ENCODE data around the gene COG5.
A peak's percentile ranks its signal among the peaks of the same experiment; 100 is the strongest.

COG5 gene

DNA sequence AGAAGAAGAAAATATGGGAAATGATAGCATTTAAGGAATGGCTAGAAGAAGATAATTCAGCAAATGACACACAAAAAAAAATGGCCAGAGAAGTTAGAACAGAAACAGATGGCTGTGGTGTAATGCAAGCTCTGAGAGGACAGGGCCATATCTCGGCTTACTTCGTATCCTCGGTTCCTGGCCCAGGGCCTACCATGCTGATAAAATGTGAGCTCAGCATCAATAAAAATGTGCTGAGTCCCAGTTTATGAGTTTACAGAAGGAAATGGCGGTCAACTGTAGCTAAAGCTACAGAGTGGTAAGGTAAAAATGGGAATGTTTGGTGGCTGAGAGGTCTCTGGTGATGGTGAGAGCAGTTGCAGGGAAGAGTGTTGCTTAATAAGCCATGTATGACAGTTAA is 354.2 kb downstream of the COG5 start:
- H3K4me2 ChIP-seq = no peak overlapping the region
- no peak overlapping the region for H3K27ac ChIP-seq
- H3K4me3 ChIP-seq (IDR thresholded peaks at IDR 0.05; ENCODE audit: insufficient read depth, low read depth, low read length) = no peak overlapping the region
- H3K79me2 ChIP-seq (ENCODE audit: insufficient read depth, low read depth) = no peaks in the 10 kb centered on the region
- H3K27me3 ChIP-seq (ENCODE audit: insufficient read depth, low read depth) = no peaks in the 10 kb centered on the region
- TF ChIP-seq, protein P1, sequence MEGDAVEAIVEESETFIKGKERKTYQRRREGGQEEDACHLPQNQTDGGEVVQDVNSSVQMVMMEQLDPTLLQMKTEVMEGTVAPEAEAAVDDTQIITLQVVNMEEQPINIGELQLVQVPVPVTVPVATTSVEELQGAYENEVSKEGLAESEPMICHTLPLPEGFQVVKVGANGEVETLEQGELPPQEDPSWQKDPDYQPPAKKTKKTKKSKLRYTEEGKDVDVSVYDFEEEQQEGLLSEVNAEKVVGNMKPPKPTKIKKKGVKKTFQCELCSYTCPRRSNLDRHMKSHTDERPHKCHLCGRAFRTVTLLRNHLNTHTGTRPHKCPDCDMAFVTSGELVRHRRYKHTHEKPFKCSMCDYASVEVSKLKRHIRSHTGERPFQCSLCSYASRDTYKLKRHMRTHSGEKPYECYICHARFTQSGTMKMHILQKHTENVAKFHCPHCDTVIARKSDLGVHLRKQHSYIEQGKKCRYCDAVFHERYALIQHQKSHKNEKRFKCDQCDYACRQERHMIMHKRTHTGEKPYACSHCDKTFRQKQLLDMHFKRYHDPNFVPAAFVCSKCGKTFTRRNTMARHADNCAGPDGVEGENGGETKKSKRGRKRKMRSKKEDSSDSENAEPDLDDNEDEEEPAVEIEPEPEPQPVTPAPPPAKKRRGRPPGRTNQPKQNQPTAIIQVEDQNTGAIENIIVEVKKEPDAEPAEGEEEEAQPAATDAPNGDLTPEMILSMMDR (conservative IDR thresholded peaks at IDR 0.05; ENCODE audit: low read depth, low read length) = no peak
- H3K4me1 ChIP-seq (ENCODE audit: low read depth, poor library complexity, severe bottlenecking) = peaks cover 20% of the 10 kb centered on the region
- no peaks in the 10 kb centered on the region for H4K20me1 ChIP-seq (ENCODE audit: insufficient read depth)
- H3K36me3 ChIP-seq (ENCODE audit: insufficient read depth) = no peaks in the 10 kb centered on the region; the same call in 1 of the 2 replicates
- no peak overlapping the region for H2AFZ ChIP-seq (ENCODE audit: low read depth)
- no peak overlapping the region for H3K9ac ChIP-seq

DNA sequence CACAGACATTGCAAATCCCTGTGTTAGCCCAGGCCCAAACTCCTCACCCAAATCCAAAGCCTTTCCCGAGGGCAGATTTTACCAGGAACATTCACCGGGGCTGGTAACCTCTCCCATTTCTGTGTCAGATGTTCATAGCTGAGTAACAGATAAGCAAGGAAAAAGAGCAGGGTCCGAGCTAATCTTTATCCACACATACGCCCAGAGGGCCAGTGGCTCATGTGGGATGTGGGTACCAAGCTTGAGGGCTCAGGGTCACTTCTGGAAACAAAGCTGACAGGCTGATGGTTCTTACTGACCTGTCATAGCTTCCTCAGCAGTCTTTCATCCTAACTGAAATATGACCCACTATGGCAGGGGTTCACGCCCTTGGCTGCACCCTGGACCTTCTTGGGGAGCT is 355.2 kb downstream of the COG5 start:
- no peaks in the 10 kb centered on the region; the same call in 1 of the 2 replicates for H3K36me3 ChIP-seq (ENCODE audit: insufficient read depth)
- 0 out of 2 replicates have a peak overlapping the region, but pooled peaks have one; percentile 5 for H3K9ac ChIP-seq
- H3K4me3 ChIP-seq (IDR thresholded peaks at IDR 0.05; ENCODE audit: insufficient read depth, low read depth, low read length) = no peak overlapping the region
- TF ChIP-seq, protein P1 (conservative IDR thresholded peaks at IDR 0.05; ENCODE audit: low read depth, low read length) = no peak
- H4K20me1 ChIP-seq (ENCODE audit: insufficient read depth) = no peaks in the 10 kb centered on the region
- H3K27ac ChIP-seq = no peak overlapping the region
- peaks cover 20% of the 10 kb centered on the region for H3K4me1 ChIP-seq (ENCODE audit: low read depth, poor library complexity, severe bottlenecking)
- H3K4me2 ChIP-seq = peak overlapping the region; percentile 13; the same call in 1 of the 2 replicates
- no peaks in the 10 kb centered on the region for H3K79me2 ChIP-seq (ENCODE audit: insufficient read depth, low read depth)
- H2AFZ ChIP-seq (ENCODE audit: low read depth) = no peak overlapping the region
- H3K27me3 ChIP-seq (ENCODE audit: insufficient read depth, low read depth) = no peaks in the 10 kb centered on the region

DNA sequence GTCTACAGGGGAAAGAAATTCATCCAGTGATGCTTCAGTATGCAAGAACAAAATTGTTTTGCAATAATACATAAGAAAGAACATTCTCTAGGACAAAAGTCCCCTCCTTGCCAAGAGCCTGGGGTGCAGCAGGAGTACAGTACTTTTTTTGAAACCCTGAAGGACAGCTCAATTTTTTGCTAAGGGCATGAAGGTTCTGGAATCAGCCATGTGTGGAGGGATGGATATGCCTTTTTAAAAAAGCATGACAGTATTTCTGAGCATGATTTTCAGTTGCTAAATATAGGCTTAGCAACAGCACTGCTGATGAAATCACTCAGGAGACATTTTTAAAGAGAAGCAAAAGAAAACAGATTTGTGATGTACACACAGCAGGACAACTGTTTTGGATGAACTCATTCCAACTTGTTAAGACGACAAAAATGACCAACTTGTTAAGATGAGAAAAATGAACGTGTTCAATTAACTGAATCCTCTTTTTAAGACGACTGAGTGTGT is 355.6 kb downstream of the COG5 start:
- Histone ChIP-seq H3K4me2 (peak overlapping the region; percentile 13; the same call in 1 of the 2 replicates), H3K4me3 (IDR thresholded peaks at IDR 0.05; ENCODE audit: insufficient read depth, low read depth, low read length) (no peak overlapping the region), H3K27ac (no peak overlapping the region), H3K79me2 (ENCODE audit: insufficient read depth, low read depth) (no peaks in the 10 kb centered on the region), H4K20me1 (ENCODE audit: insufficient read depth) (no peaks in the 10 kb centered on the region), H3K4me1 (ENCODE audit: low read depth, poor library complexity, severe bottlenecking) (peaks cover 20% of the 10 kb centered on the region), H3K36me3 (ENCODE audit: insufficient read depth) (no peaks in the 10 kb centered on the region; the same call in 1 of the 2 replicates), H3K27me3 (ENCODE audit: insufficient read depth, low read depth) (no peaks in the 10 kb centered on the region), H3K9ac (no peak overlapping the region), H2AFZ (ENCODE audit: low read depth) (no peak overlapping the region)
- TF ChIP-seq, protein P1 (conservative IDR thresholded peaks at IDR 0.05; ENCODE audit: low read depth, low read length) = no peak

DNA sequence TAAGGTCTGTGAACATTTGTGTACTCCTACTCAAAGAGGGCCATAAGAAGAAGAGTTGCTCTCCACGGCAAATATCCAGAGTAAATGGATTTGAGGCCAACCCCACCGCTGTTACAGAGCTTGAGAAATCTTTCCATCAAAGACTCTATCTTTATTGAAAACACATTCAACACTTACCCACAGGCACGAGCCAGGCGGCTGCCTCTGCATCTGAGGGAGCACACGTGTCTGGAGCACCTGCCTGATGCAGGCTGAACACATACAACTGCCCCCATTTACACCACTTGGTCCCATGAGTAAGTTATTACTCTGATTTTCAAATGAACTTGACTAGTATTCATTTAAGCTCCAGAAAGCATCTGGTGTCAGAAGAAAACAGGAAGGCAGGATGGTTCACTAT is 356.3 kb downstream of the COG5 start:
- no peaks in the 10 kb centered on the region for H3K27me3 ChIP-seq (ENCODE audit: insufficient read depth, low read depth)
- H3K36me3 ChIP-seq (ENCODE audit: insufficient read depth) = no peaks in the 10 kb centered on the region; the same call in 1 of the 2 replicates
- H3K4me2 ChIP-seq = no peak overlapping the region; the same call in 1 of the 2 replicates
- H3K4me1 ChIP-seq (ENCODE audit: low read depth, poor library complexity, severe bottlenecking) = peaks cover 20% of the 10 kb centered on the region
- H3K4me3 ChIP-seq (IDR thresholded peaks at IDR 0.05; ENCODE audit: insufficient read depth, low read depth, low read length) = no peak overlapping the region
- H3K9ac ChIP-seq = no peak overlapping the region
- H2AFZ ChIP-seq (ENCODE audit: low read depth) = no peak overlapping the region
- no peaks in the 10 kb centered on the region for H4K20me1 ChIP-seq (ENCODE audit: insufficient read depth)
- TF ChIP-seq, protein P1 (conservative IDR thresholded peaks at IDR 0.05; ENCODE audit: low read depth, low read length) = no peak
- H3K27ac ChIP-seq = no peak overlapping the region
- H3K79me2 ChIP-seq (ENCODE audit: insufficient read depth, low read depth) = no peaks in the 10 kb centered on the region

Measured in KMS-11 (cell line).